Chondrocyte (in vitro differentiated cells): ENCODE data around the gene CRB2. TPM values are rescaled to one million over a fixed set of nuclear protein-coding genes. Genes with fewer than 3 reads are reported as not detected.

Source experiments
- DNase-seq: peaks from one replicate; pipeline ENCODE4 v3.0.0; 2021; ENCODE audit warnings: mixed read lengths, low spot score
- H3K27ac Mint-ChIP-seq: one replicate; pipeline ENCODE4 v1.8.0; 2021; ENCODE audit warnings: mild to moderate bottlenecking, moderate library complexity, mixed read lengths; ENCODE audit not compliant: unreplicated experiment
- H3K27me3 Mint-ChIP-seq: 2 replicates; pipeline ENCODE4 v1.8.0; 2021; ENCODE audit warnings: low read depth, mixed read lengths
- H3K36me3 Mint-ChIP-seq: 2 replicates; pipeline ENCODE4 v1.8.0; 2021; ENCODE audit warnings: low read depth, mixed read lengths
- H3K4me1 Mint-ChIP-seq: 2 replicates; pipeline ENCODE4 v1.8.0; 2021; ENCODE audit warnings: low read depth, mild to moderate bottlenecking, mixed read lengths
- H3K4me3 Mint-ChIP-seq: one replicate; pipeline ENCODE4 v1.8.0; 2021; ENCODE audit warnings: mild to moderate bottlenecking, moderate library complexity, mixed read lengths; ENCODE audit not compliant: unreplicated experiment
- H3K9me3 Mint-ChIP-seq: 2 replicates; pipeline ENCODE4 v1.8.0; 2021; ENCODE audit warnings: low read depth, mixed read lengths
- total RNA-seq: library from RNA; stranded (reverse); gene quantifications from 3 replicates; pipeline ENCODE4 v1.2.1, GENCODE V29; 2021
- TF ChIP-seq, protein P1 (sequence below): fragments of 200-600 bp; sonication (generic); IDR thresholded peaks from 2 replicates; pipeline ENCODE4 v1.5.0; 2021; ENCODE audit warnings: antibody characterized with exemption, mild to moderate bottlenecking, moderate library complexity

CRB2 gene
- total RNA-seq, 1 donor from 2014 or later: 0.07 TPM

DNA sequence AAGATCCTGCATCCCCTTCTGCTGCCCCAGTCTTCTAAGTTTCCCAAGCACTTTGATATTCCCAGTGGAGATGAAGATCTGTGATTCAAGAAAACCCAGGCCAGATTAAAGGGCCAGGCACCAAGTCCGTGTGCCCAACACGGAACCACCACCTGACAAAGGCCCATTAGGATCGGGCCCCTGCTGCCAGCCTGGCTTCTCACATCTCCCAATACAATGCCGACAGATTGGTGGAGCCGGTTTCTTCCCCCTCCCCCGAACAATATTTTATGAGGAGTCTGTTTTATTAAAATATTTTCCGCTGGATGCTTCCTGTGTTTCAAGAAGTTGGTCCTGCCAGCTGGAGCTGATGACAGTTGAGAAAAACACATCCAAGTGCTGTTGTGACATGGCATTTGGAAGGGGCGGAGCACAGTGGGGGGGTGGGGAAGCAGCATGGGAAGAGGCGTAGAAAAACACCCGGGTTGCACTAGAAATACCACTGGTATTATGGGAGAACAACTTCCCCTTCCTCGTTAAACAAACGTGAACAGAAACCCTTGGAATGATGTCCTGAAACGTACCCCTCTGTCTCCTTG is 45.0 kb downstream of the CRB2 start:
- H3K4me3 Mint-ChIP-seq: no peak overlapping the region
- no peaks in the 10 kb centered on the region for H3K9me3 Mint-ChIP-seq
- H3K4me1 Mint-ChIP-seq: peaks cover 12% of the 10 kb centered on the region
- H3K27ac Mint-ChIP-seq: no peak overlapping the region
- TF ChIP-seq, protein P1, sequence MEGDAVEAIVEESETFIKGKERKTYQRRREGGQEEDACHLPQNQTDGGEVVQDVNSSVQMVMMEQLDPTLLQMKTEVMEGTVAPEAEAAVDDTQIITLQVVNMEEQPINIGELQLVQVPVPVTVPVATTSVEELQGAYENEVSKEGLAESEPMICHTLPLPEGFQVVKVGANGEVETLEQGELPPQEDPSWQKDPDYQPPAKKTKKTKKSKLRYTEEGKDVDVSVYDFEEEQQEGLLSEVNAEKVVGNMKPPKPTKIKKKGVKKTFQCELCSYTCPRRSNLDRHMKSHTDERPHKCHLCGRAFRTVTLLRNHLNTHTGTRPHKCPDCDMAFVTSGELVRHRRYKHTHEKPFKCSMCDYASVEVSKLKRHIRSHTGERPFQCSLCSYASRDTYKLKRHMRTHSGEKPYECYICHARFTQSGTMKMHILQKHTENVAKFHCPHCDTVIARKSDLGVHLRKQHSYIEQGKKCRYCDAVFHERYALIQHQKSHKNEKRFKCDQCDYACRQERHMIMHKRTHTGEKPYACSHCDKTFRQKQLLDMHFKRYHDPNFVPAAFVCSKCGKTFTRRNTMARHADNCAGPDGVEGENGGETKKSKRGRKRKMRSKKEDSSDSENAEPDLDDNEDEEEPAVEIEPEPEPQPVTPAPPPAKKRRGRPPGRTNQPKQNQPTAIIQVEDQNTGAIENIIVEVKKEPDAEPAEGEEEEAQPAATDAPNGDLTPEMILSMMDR: no peak
- no peaks in the 10 kb centered on the region for H3K36me3 Mint-ChIP-seq
- no peak for DNase-seq
- H3K27me3 Mint-ChIP-seq: no peaks in the 10 kb centered on the region

DNA sequence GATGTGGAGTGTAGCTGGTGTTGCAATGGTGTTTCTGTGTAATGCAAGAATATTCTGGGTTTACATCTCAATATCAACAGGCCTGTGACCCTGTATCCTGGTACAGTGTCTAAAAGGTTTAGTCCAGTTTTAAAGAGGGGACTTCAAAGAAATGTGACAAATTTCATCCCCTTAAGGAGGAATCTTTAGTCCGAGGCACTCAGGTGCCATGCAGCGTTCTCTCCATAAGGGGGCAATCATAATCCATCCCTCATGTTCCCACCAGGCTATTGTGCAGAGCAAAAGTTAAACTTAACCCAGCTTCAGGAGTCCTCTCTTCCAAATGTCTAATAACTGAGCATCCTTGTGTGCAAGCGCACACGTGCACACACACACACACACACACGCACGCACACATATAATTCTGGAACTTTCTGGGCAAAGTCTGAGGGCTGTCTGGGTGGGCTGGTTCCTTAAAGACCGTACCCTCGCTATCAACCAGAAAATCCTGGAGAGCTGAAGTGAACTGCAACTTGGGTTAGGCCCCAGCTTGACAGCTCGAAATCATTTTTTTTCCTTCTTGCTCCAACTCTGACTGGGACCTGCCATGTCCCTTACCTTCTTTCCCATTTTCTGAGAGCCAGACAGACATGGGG is 46.0 kb downstream of the CRB2 start:
- Mint-ChIP-seq H3K4me1 (peaks cover 10% of the 10 kb centered on the region), H3K27me3 (no peaks in the 10 kb centered on the region), H3K9me3 (no peaks in the 10 kb centered on the region), H3K4me3 (no peak overlapping the region), H3K27ac (no peak overlapping the region), H3K36me3 (no peaks in the 10 kb centered on the region)
- TF ChIP-seq, protein P1: peak; percentile 85
- DNase-seq: no peak

DNA sequence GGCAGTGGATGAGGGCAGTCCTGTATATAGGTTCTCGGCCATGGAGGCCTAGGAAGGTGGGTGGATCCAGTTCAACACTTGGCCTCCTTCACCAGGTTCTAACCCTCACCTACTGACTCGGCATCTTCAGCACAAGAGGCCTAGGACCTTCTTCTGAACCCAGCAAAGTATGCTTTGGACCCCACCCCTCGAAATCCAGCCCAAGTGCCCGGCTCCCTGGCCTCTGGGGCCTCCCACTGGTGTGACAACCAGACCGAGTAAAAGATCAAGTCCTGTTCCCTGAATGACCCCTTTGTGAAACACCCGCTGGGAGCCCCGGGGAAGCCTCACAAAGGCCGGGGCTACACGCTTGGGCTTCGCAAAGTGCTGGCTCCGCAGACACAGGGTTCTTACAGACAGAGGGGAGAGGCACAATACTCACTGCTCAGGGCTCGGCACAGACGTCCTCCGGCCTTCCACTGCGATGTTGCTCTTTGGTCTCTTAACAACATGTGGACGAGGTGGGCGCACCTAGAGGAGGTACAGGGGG is 47.0 kb downstream of the CRB2 start:
- no peak for DNase-seq
- H3K27ac Mint-ChIP-seq: no peak overlapping the region

DNA sequence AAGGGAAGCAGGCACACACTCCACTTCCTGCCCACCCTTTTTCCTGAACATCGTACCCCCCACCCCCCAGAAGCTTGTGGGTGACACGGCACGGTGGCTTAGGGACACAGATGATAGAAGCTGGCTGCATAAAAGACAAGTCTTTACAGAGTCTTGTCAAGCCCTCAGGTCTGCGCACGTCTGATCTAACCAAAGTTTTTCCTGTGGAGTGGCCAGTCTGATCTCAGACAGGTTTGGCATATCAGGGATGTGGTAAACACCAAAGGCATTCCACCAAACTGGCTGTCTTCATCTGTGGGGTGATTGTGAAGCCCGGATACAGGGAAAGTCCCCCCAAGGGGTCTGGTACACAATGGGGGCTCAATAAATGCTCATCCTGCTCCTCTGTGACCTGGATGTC is 50.0 kb downstream of the CRB2 start:
- H3K4me1 Mint-ChIP-seq: peaks cover 6% of the 10 kb centered on the region
- H3K27ac Mint-ChIP-seq: no peak overlapping the region

More for the DNA sequence above, 47.0 kb downstream of the CRB2 start:
- TF ChIP-seq, protein P1: no peak
- Mint-ChIP-seq H3K4me1 (peaks cover 10% of the 10 kb centered on the region), H3K36me3 (no peaks in the 10 kb centered on the region), H3K27me3 (no peaks in the 10 kb centered on the region), H3K4me3 (no peak overlapping the region), H3K9me3 (no peaks in the 10 kb centered on the region)

DNA sequence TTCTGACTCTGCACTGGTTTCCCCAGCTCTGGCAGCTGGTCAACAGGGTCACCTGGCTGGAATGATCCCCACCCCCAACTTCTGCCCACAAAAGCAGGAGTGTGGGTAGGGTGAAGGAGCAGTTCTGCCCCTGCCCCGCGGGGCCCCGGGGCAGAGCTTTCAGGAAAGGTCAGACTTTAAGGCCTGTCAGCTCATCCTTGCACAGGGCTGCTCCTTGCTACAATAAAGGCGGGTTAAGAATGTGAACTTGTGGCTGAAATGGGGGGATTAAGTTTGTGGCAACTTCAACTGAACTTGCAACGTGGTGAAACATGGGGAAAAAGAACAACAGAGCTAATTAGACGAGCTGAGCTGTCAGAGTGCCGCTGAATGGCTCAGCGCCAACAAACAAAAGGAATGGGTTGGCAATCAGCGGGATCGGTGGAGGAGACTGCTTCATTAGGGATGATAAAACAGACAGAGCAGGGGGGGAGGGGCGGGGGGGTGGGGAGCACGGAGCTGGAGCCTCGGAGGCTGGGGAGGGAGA is 50.8 kb downstream of the CRB2 start:
- peak; percentile 43 for DNase-seq
- TF ChIP-seq, protein P1: no peak
- Mint-ChIP-seq H3K4me1 (no peaks in the 10 kb centered on the region), H3K4me3 (no peak overlapping the region), H3K27me3 (no peaks in the 10 kb centered on the region), H3K27ac (no peak overlapping the region), H3K9me3 (no peaks in the 10 kb centered on the region), H3K36me3 (no peaks in the 10 kb centered on the region)

More for the DNA sequence above, 50.0 kb downstream of the CRB2 start:
- H3K4me3 Mint-ChIP-seq: no peak overlapping the region
- DNase-seq: peak; percentile 17
- H3K9me3 Mint-ChIP-seq: no peaks in the 10 kb centered on the region
- TF ChIP-seq, protein P1: no peak
- no peaks in the 10 kb centered on the region for H3K27me3 Mint-ChIP-seq
- H3K36me3 Mint-ChIP-seq: no peaks in the 10 kb centered on the region
